ENCODE results near the gene TFAP2E.

TFAP2E gene

GRCh38 chr1:35573198-35574124 is at the start of gene TFAP2E:
TFAP2E (plus strand) TSS chr1:35573314; CDS start chr1:35573578, 264 bp downstream.
- no peak within 1 kb of the TSS for H3K27ac ChIP-seq
- DNase-seq (ENCODE audit: low spot score), result peak; percentile 62
- ChIA-PET CTCF (interaction anchor here (0.5 kb wide), 1 partner anchor 9 kb away, joined by 3 read pairs; no protein-coding TSS in a partner anchor), POLR2A (ENCODE audit: low non-redundant PET) (interaction anchor here (0.6 kb wide), 1 partner anchor 20 kb away, joined by 3 read pairs; no protein-coding TSS in a partner anchor)
- TF ChIP-seq CTCF (conservative IDR thresholded peaks at IDR 0.05; ENCODE audit: low read depth), result no peak

- no peak for DNase-seq (ENCODE audit: low spot score)
- no peak overlapping the region for H3K27ac ChIP-seq
- CTCF ChIA-PET, result no interaction called here
- TF ChIP-seq CTCF (conservative IDR thresholded peaks at IDR 0.05; ENCODE audit: low read depth), result no peak
- POLR2A ChIA-PET (ENCODE audit: low non-redundant PET), result no interaction called here
These were observed 49.0 kb upstream of the TFAP2E start for GRCh38 chr1:35524106-35524505.

- TF ChIP-seq CTCF (conservative IDR thresholded peaks at IDR 0.05; ENCODE audit: low read depth), result no peak
- no peak overlapping the region for H3K27ac ChIP-seq
- no peak for DNase-seq (ENCODE audit: low spot score)
- ChIA-PET POLR2A (ENCODE audit: low non-redundant PET) (no interaction called here), CTCF (no interaction called here)
These were observed 42.9 kb upstream of the TFAP2E start for GRCh38 chr1:35530168-35530567.

DNA sequence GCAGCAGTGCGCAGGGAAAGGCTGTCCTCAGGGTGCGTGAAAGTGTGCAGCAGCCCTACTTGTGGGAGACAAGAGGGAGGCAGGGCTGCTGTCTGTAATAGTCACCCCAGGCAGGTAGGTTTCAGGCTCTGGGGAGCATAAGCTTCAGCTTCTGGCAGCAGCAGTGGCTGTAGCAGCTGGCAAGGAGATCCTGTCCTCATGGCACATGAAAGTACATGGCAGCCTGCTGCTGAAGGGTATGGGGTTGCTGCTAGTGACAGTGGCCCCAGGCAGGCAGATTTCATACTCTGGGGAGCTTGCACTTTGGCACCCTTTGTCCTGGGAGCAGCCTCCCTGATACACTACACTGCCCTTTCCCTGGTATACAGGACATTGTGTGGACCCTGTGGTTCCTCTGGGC is 42.2 kb upstream of the TFAP2E start:
- no peak for TF ChIP-seq CTCF (conservative IDR thresholded peaks at IDR 0.05; ENCODE audit: low read depth)
- no peak for DNase-seq (ENCODE audit: low spot score)
- ChIA-PET CTCF (interaction anchor here (0.7 kb wide), 1 partner anchor 375 kb away, joined by 3 read pairs; no protein-coding TSS in a partner anchor), POLR2A (ENCODE audit: low non-redundant PET) (no interaction called here)
- H3K27ac ChIP-seq, result no peak overlapping the region

DNA sequence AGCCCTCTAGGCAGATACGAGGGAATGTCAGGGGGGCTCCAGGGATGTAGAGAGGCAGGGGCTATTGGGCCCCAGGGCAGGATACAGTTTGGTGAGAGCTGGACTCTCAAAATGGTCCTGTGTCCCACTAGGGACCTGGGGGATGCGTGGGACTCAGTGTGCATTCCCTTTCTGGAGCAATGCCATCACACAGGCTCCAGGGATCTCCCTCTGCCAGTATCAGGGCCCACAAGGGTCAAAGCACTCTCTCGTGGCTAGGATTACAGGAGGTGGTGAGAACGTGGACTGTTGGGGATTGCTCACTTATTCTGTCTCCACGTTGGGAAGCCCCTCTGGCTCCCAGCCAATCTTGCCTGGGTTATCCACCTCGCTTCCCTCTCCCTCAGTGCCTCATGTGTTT is 41.7 kb upstream of the TFAP2E start:
- ChIA-PET POLR2A (ENCODE audit: low non-redundant PET) (no interaction called here), CTCF (interaction anchor here (0.7 kb wide), 1 partner anchor 374 kb away, joined by 3 read pairs; no protein-coding TSS in a partner anchor)

More for the DNA sequence above, 41.7 kb upstream of the TFAP2E start:
- DNase-seq (ENCODE audit: low spot score), result no peak
- no peak for TF ChIP-seq CTCF (conservative IDR thresholded peaks at IDR 0.05; ENCODE audit: low read depth)
- H3K27ac ChIP-seq, result no peak overlapping the region
